SIG-M5 (cell line): ENCODE results near the gene NPIPA5.
"Not testable (repeated sequence)": the region's sequence is repeated elsewhere in the genome, so short reads cannot be mapped to it uniquely, and the experiment has no call there.

Experiments
- DNase-seq: peaks from one replicate; lab custom pipeline; 2025; lab: John Stamatoyannopoulos, UW

Gene NPIPA5

GRCh38 chr16:15389916-15390315 lies 11.8 kb upstream of the NPIPA5 start:
- not testable (repeated sequence) for DNase-seq

- DNase-seq: not testable (repeated sequence)
Observed at GRCh38 chr16:15388060-15388459, 10.0 kb upstream of the NPIPA5 start.

DNA sequence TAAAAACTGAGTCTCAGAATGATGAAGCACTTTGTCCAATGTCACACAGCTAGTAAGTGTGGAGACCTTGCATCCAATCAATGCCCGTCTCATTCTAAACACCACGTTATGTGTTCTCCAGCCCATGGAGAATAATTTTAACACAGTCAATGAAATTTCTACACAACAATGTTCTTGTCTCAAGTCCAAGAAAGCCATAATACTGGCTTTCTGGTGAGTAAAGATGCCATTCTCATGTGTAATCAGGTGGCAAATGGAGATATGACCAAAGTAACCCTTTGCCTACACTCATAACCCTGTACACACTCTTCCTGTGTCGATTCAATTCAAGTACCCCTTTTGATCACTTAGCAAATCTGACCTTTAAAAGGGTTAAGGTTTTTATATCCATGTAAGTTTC lies 4.7 kb upstream of the NPIPA5 start:
- DNase-seq: not testable (repeated sequence)

- DNase-seq: not testable (repeated sequence)
Observed at GRCh38 chr16:15357495-15357894, 20.6 kb downstream of the NPIPA5 start.

GRCh38 chr16:15354846-15355245 lies 23.2 kb downstream of the NPIPA5 start:
- not testable (repeated sequence) for DNase-seq

GRCh38 chr16:15352852-15353251 lies 25.2 kb downstream of the NPIPA5 start:
- not testable (repeated sequence) for DNase-seq

DNA sequence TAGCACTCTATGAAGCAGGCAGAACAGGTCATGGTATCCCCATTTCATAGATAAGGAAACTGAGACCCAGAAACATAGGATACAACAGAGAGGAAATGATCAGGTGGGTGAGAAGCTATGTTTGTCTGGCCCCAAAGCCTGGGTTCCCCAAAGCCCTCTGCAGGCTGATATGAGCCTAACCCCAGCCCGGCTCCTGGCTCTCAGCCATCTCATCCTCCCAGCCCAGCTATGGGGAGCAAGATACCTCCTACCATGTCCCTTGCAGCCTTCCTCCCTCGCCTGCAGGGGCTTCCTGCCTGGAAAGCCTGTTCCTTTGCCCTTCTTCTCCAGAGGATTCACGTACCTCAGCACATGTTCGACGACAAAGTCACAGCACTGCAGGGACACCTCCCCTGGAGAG lies 26.3 kb downstream of the NPIPA5 start:
- not testable (repeated sequence) for DNase-seq

DNA sequence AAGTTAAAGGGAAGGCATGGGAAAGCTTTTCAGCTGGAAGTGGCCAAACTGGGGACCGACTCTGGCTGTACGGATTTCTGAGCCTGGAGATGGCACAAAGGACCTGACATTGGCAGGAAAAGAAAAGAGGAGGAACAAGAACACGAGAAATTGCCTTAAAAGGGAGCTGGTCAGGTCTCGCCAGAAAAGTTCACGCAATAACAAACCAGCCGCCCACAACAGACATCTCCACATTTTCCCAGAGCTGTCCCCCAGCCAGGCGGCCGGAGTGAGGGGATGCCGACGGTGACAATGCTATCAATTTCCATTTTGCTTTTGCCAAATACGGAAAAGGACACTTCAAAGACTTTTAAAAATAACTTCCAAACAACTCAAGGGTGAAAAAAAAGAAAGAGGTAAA lies 26.8 kb downstream of the NPIPA5 start:
- DNase-seq: not testable (repeated sequence)

- DNase-seq: not testable (repeated sequence)
Observed at GRCh38 chr16:15348721-15349120, 29.4 kb downstream of the NPIPA5 start.

DNA sequence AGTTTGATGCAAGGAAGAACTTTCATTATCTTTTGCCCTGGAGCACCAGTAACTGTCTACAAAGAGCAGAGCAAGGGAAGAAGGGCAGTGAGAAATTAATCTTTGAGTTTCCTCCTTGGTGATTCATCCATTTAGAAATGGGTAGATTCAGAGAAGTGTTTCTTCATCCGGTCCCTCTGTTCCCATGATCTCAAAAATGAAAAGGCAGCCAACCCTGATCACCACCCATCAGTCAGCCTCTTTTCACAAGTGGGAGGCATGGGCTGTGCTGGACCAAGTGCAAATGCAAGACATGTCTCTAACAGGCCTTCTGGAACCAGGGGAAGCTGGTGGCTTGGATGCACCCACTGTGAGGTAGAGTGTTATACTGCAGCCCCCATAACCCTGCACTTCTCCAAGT lies 35.8 kb downstream of the NPIPA5 start:
- DNase-seq: not testable (repeated sequence)

GRCh38 chr16:15338986-15339385 lies 39.1 kb downstream of the NPIPA5 start:
- not testable (repeated sequence) for DNase-seq

- DNase-seq: not testable (repeated sequence)
Observed at GRCh38 chr16:15337974-15338605, 40.0 kb downstream of the NPIPA5 start.

DNA sequence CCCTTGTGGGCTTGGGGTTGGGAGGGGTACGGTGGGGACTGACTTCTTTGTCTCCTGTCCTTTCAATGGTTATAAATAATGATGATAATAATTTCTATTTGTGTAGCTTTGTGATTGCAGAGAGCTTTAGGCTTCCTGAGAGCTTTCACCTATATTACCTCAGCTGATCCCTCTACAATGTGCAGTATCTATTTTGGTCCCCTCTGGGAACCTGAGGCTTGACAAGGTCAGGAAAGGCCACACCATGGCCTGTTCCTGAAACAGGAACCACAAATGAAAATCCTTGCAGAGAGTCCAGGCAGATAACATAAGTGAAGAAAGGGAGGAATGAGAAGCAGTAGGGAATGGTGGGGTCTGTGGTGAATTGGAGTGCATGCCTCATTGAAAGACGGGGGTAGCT lies 42.5 kb downstream of the NPIPA5 start:
- DNase-seq: not testable (repeated sequence)

DNA sequence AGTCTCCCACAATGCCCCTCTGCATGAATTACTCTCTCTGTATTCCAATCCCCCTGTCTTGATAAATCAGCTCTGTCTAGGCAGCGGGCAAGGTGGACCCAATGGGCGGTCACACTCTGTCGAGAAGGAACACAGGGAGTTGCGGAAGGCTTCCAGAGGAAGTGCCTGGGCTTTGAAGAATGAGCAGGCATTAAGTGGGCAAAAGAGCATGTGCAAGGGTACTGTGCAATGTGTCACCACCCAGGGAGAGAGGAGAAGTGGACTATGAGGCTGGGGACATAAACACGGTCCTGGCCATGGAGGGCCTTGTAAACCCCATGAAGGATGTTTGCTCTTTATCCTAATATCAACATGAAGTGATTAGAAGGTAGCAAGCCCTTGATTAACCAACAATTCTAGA lies 44.1 kb downstream of the NPIPA5 start:
- not testable (repeated sequence) for DNase-seq

- not testable (repeated sequence) for DNase-seq
Observed at GRCh38 chr16:15330978-15331377, 47.1 kb downstream of the NPIPA5 start.

- DNase-seq: not testable (repeated sequence)
Observed at GRCh38 chr16:15324954-15325353, 53.1 kb downstream of the NPIPA5 start.

DNA sequence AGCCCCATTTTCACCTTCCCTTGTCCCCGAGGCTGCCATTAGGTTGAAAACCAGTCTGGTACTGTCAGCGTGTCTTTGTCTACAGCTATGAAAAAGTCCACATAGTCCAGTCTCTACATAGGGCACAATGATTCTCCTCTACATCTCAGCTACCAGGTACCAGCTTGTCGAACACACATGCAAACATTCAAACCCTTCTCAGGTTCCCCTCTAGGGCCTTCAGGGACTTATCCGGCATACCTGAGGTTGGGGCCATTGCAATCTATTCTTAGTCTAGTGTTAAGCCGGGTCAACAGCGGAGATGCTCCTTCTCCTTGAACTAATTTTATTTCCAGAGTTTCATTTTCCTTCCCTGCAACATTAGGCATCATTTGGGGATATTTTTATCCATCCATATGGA lies 54.7 kb downstream of the NPIPA5 start:
- not testable (repeated sequence) for DNase-seq

DNA sequence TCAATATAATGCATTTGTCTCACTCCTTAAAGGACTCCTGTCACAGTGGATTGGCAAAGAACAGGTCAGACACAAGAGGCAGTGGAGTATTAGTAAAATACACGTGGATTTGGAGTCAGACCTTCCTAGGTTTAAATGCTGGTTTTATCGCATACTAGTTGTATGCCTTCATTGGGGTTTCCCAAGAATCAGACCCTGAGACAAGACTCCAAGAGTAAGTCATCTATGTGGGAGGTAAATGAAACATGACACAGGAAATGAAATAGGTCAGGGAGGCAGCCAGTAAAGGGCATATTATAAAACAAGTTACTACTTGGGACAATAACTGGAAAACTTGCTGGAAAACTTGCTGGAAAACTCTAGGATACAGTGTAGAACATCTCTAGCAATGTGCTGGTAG lies 56.9 kb downstream of the NPIPA5 start:
- not testable (repeated sequence) for DNase-seq

- DNase-seq: not testable (repeated sequence)
Observed at GRCh38 chr16:15314562-15314961, 63.5 kb downstream of the NPIPA5 start.
